Measurements from ENCODE around the gene ETV7. TPM values are rescaled to one million over a fixed set of nuclear protein-coding genes. Genes with fewer than 3 reads are reported as not detected.
A peak's percentile ranks its signal among the peaks of the same experiment; 100 is the strongest.
"Not testable (repeated sequence)": the region's sequence is repeated elsewhere in the genome, so short reads cannot be mapped to it uniquely, and the experiment has no call there.

Gene ETV7
- total and polyA plus RNA-seq, 5 donors, result 0.18 to 0.37 (median 0.33) TPM

- intact Hi-C loops (cut with DNase I); H3K27me3 ChIP-seq (ENCODE audit: control insufficient read depth, insufficient read depth): not testable (repeated sequence)
- 58% methylated on average over 1 of the region's 1 CpG for WGBS
Measured at GRCh38 chr6:36338223-36338622, 49.2 kb downstream of the ETV7 start.

GRCh38 chr6:36337814-36338213, 49.7 kb downstream of the ETV7 start:
- intact Hi-C loops (cut with DNase I), result no loop called here
- Histone ChIP-seq H3K9me3 (ENCODE audit: control insufficient read depth, low read length) (no peaks in the 10 kb centered on the region), H3K27ac (ENCODE audit: low read length) (no peak overlapping the region), H3K4me3 (ENCODE audit: low read length) (no peak overlapping the region), H3K4me1 (ENCODE audit: control insufficient read depth, insufficient read depth, low read length) (no peaks in the 10 kb centered on the region), H3K27me3 (ENCODE audit: control insufficient read depth, insufficient read depth) (no peaks in the 10 kb centered on the region)
- no peak for ATAC-seq
- 91% methylated on average over 1 of the region's 1 CpG for WGBS
- DNase-seq, result no peak

More at GRCh38 chr6:36338223-36338622, 49.2 kb downstream of the ETV7 start:
- not testable (repeated sequence) for DNase-seq; H3K9me3 ChIP-seq (ENCODE audit: control insufficient read depth, low read length); ATAC-seq; H3K4me1 ChIP-seq (ENCODE audit: control insufficient read depth, insufficient read depth, low read length); H3K27ac ChIP-seq (ENCODE audit: low read length); H3K4me3 ChIP-seq (ENCODE audit: low read length)

- no peak for ATAC-seq
Measured at GRCh38 chr6:36336779-36337241, 50.7 kb downstream of the ETV7 start, which contains the start of gene BNIP5. Gene BNIP5, minus strand, starts transcription at chr6:36336888. Its CDS starts 6,198 bp downstream, at chr6:36330690.

GRCh38 chr6:36336208-36336710, 51.2 kb downstream of the ETV7 start:
- intact Hi-C loops (cut with DNase I), result no loop called here
- no peak for ATAC-seq
- no peak overlapping the region for H3K27ac ChIP-seq (ENCODE audit: low read length)
- no peak overlapping the region for H3K4me3 ChIP-seq (ENCODE audit: low read length)
- H3K9me3 ChIP-seq (ENCODE audit: control insufficient read depth, low read length), result no peaks in the 10 kb centered on the region
- no peaks in the 10 kb centered on the region for H3K4me1 ChIP-seq (ENCODE audit: control insufficient read depth, insufficient read depth, low read length)
- no peak for DNase-seq
- WGBS, result 85% methylated on average over 5 of the region's 5 CpGs
- no peaks in the 10 kb centered on the region for H3K27me3 ChIP-seq (ENCODE audit: control insufficient read depth, insufficient read depth)

More at GRCh38 chr6:36336779-36337241, 50.7 kb downstream of the ETV7 start, which contains the start of gene BNIP5:
- Histone ChIP-seq H3K4me3 (ENCODE audit: low read length) (no peak within 1 kb of the TSS), H3K27ac (ENCODE audit: low read length) (no peak within 1 kb of the TSS), H3K27me3 (ENCODE audit: control insufficient read depth, insufficient read depth) (no peaks in the 10 kb centered on the region), H3K4me1 (ENCODE audit: control insufficient read depth, insufficient read depth, low read length) (no peaks in the 10 kb centered on the region), H3K9me3 (ENCODE audit: control insufficient read depth, low read length) (no peaks in the 10 kb centered on the region)
- DNase-seq, result no peak
- WGBS, result 70% methylated on average over 3 of the region's 3 CpGs
- intact Hi-C loops (cut with DNase I), result no loop called here

- Histone ChIP-seq H3K27ac (ENCODE audit: low read length) (no peak overlapping the region), H3K4me3 (ENCODE audit: low read length) (no peak overlapping the region), H3K4me1 (ENCODE audit: control insufficient read depth, insufficient read depth, low read length) (no peaks in the 10 kb centered on the region), H3K27me3 (ENCODE audit: control insufficient read depth, insufficient read depth) (no peaks in the 10 kb centered on the region), H3K9me3 (ENCODE audit: control insufficient read depth, low read length) (no peaks in the 10 kb centered on the region)
- ATAC-seq (no peak), DNase-seq (no peak)
- intact Hi-C loops (cut with DNase I), result no loop called here
- 91% methylated on average over 14 of the region's 14 CpGs for WGBS
Measured at GRCh38 chr6:36335465-36336207, 51.8 kb downstream of the ETV7 start.

- DNase-seq (no peak), ATAC-seq (peak in 1 of 2 donors; percentile 25)
- 53% methylated on average over 14 of the region's 14 CpGs for WGBS
- Histone ChIP-seq H3K9me3 (ENCODE audit: control insufficient read depth, low read length) (no peaks in the 10 kb centered on the region), H3K4me1 (ENCODE audit: control insufficient read depth, insufficient read depth, low read length) (no peaks in the 10 kb centered on the region), H3K27me3 (ENCODE audit: control insufficient read depth, insufficient read depth) (no peaks in the 10 kb centered on the region), H3K27ac (ENCODE audit: low read length) (peak overlapping the region; percentile 40), H3K4me3 (ENCODE audit: low read length) (no peak overlapping the region)
- intact Hi-C loops (cut with DNase I), result no loop called here
Measured at GRCh38 chr6:36334832-36335459, 52.5 kb downstream of the ETV7 start.

GRCh38 chr6:36333931-36334725, 53.3 kb downstream of the ETV7 start:
- 35% methylated on average over 20 of the region's 20 CpGs for WGBS
- Histone ChIP-seq H3K27me3 (ENCODE audit: control insufficient read depth, insufficient read depth) (no peaks in the 10 kb centered on the region), H3K4me1 (ENCODE audit: control insufficient read depth, insufficient read depth, low read length) (no peaks in the 10 kb centered on the region), H3K27ac (ENCODE audit: low read length) (no peak overlapping the region), H3K4me3 (ENCODE audit: low read length) (no peak overlapping the region), H3K9me3 (ENCODE audit: control insufficient read depth, low read length) (no peaks in the 10 kb centered on the region)
- DNase-seq, result no peak
- intact Hi-C loops (cut with DNase I), result no loop called here
- peak; percentile 52 to 57 for ATAC-seq

GRCh38 chr6:36333171-36333895, 54.1 kb downstream of the ETV7 start:
- intact Hi-C loops (cut with DNase I), result no loop called here
- no peak for DNase-seq
- Histone ChIP-seq H3K27me3 (ENCODE audit: control insufficient read depth, insufficient read depth) (no peaks in the 10 kb centered on the region), H3K4me3 (ENCODE audit: low read length) (no peak overlapping the region), H3K9me3 (ENCODE audit: control insufficient read depth, low read length) (no peaks in the 10 kb centered on the region), H3K27ac (ENCODE audit: low read length) (no peak overlapping the region), H3K4me1 (ENCODE audit: control insufficient read depth, insufficient read depth, low read length) (no peaks in the 10 kb centered on the region)
- WGBS, result 63% methylated on average over 8 of the region's 8 CpGs
- ATAC-seq, result no peak

- no peaks in the 10 kb centered on the region for H3K27me3 ChIP-seq (ENCODE audit: control insufficient read depth, insufficient read depth)
- no peak overlapping the region for H3K4me3 ChIP-seq (ENCODE audit: low read length)
- no peak overlapping the region for H3K27ac ChIP-seq (ENCODE audit: low read length)
- no peak for ATAC-seq
- 93% methylated on average over 6 of the region's 6 CpGs for WGBS
- no peaks in the 10 kb centered on the region for H3K9me3 ChIP-seq (ENCODE audit: control insufficient read depth, low read length)
- no peaks in the 10 kb centered on the region for H3K4me1 ChIP-seq (ENCODE audit: control insufficient read depth, insufficient read depth, low read length)
- intact Hi-C loops (cut with DNase I), result no loop called here
- DNase-seq, result no peak
Measured at GRCh38 chr6:36331381-36331780, 56.1 kb downstream of the ETV7 start.

- Histone ChIP-seq H3K27me3 (ENCODE audit: control insufficient read depth, insufficient read depth) (no peaks in the 10 kb centered on the region), H3K9me3 (ENCODE audit: control insufficient read depth, low read length) (no peaks in the 10 kb centered on the region), H3K4me1 (ENCODE audit: control insufficient read depth, insufficient read depth, low read length) (no peaks in the 10 kb centered on the region), H3K4me3 (ENCODE audit: low read length) (no peak overlapping the region), H3K27ac (ENCODE audit: low read length) (no peak overlapping the region)
- DNase-seq, result no peak
- ATAC-seq, result no peak
- 89% methylated on average over 14 of the region's 14 CpGs for WGBS
- intact Hi-C loops (cut with DNase I), result no loop called here
Measured at GRCh38 chr6:36330366-36330765, 57.1 kb downstream of the ETV7 start.

All from right cardiac atrium (tissue), 5 donors.